ENCODE results near the gene CACNA1C.
"Not testable (repeated sequence)": the region's sequence is repeated elsewhere in the genome, so short reads cannot be mapped to it uniquely, and the experiment has no call there.

The CACNA1C gene

GRCh38 chr12:2113119-2113912, 60.5 kb downstream of the CACNA1C start:
- DNase-seq: no peak

GRCh38 chr12:2114071-2114470, 61.3 kb downstream of the CACNA1C start:
- DNase-seq: no peak

GRCh38 chr12:2115101-2115845, 62.5 kb downstream of the CACNA1C start:
- DNase-seq: no peak

- DNase-seq: no peak
Measured at GRCh38 chr12:2117541-2117940, 64.8 kb downstream of the CACNA1C start.

- DNase-seq: no peak
Measured at GRCh38 chr12:2118061-2118460, 65.3 kb downstream of the CACNA1C start.

- no peak for DNase-seq
Measured at GRCh38 chr12:2118481-2119255, 65.9 kb downstream of the CACNA1C start.

GRCh38 chr12:2119266-2119665, 66.5 kb downstream of the CACNA1C start:
- DNase-seq: no peak

GRCh38 chr12:2120982-2121758, 68.4 kb downstream of the CACNA1C start:
- DNase-seq: no peak

- DNase-seq: no peak
Measured at GRCh38 chr12:2124466-2125023, 71.8 kb downstream of the CACNA1C start.

GRCh38 chr12:2125651-2126522, 73.1 kb downstream of the CACNA1C start:
- no peak for DNase-seq

- DNase-seq: no peak
Measured at GRCh38 chr12:2126676-2127406, 74.1 kb downstream of the CACNA1C start.

GRCh38 chr12:2129076-2129475, 76.3 kb downstream of the CACNA1C start:
- no peak for DNase-seq

GRCh38 chr12:2135661-2136418, 83.1 kb downstream of the CACNA1C start:
- DNase-seq: not testable (repeated sequence)

GRCh38 chr12:2136901-2137300, 84.1 kb downstream of the CACNA1C start:
- no peak for DNase-seq

GRCh38 chr12:2137711-2138110, 84.9 kb downstream of the CACNA1C start:
- DNase-seq: no peak

GRCh38 chr12:2138294-2138693, 85.5 kb downstream of the CACNA1C start:
- DNase-seq: no peak

- DNase-seq: no peak
Measured at GRCh38 chr12:2138871-2139308, 86.1 kb downstream of the CACNA1C start.

GRCh38 chr12:2139651-2140050, 86.9 kb downstream of the CACNA1C start:
- no peak for DNase-seq

- DNase-seq: no peak
Measured at GRCh38 chr12:2140858-2141519, 88.2 kb downstream of the CACNA1C start.
